Hepatocyte (in vitro differentiated cells): Measurements from ENCODE around the gene ZBP1.

ENCODE experiments used
- EZH2 ChIP-seq: fragments of 200-600 bp; sonication (generic); IDR thresholded peaks from 2 replicates; pipeline ENCODE4 v1.6.1; 2016; ENCODE audit warnings: antibody characterized with exemption, mild to moderate bottlenecking, borderline replicate concordance
- EZH2phosphoT487 ChIP-seq: fragments of 200-600 bp; sonication (generic); IDR thresholded peaks from one replicate; pipeline ENCODE4 v1.6.1; 2018; ENCODE audit warnings: antibody characterized with exemption, mild to moderate bottlenecking, low read depth, moderate library complexity; ENCODE audit not compliant: unreplicated experiment, severe bottlenecking
- TF ChIP-seq, protein P1 (sequence below): fragments of 200-600 bp; sonication (generic); IDR thresholded peaks from 2 replicates; pipeline ENCODE4 v1.5.1; 2016; ENCODE audit warnings: antibody characterized with exemption, mild to moderate bottlenecking; ENCODE audit not compliant: poor library complexity

DNA sequence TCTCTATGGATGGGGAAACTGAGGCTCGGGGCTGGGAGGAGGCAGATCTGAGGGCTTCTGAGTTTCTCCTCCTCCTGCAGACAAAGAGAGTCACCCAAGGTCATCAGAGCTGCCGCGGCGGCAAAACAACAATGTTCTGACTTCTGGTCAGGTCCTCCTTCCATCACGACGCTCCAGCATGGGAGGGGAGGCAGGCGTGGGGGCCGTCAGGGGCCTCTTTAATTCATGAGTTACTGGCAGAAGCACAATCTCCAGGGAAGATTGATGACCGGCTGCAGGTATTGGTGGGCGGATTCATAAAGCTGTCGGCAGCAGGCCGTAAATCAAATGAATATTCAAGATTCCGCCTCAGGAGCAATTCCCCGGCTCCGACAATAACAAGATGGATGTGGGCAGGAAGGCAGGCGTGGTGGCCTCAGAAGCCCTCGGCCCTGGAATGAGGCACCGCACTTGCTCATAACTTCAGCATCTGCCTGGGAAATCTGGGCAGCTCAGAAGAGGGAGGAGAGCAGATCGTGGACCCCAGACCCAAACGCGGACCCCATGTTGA lies 40.3 kb downstream of the ZBP1 start:
- TF ChIP-seq, protein P1, sequence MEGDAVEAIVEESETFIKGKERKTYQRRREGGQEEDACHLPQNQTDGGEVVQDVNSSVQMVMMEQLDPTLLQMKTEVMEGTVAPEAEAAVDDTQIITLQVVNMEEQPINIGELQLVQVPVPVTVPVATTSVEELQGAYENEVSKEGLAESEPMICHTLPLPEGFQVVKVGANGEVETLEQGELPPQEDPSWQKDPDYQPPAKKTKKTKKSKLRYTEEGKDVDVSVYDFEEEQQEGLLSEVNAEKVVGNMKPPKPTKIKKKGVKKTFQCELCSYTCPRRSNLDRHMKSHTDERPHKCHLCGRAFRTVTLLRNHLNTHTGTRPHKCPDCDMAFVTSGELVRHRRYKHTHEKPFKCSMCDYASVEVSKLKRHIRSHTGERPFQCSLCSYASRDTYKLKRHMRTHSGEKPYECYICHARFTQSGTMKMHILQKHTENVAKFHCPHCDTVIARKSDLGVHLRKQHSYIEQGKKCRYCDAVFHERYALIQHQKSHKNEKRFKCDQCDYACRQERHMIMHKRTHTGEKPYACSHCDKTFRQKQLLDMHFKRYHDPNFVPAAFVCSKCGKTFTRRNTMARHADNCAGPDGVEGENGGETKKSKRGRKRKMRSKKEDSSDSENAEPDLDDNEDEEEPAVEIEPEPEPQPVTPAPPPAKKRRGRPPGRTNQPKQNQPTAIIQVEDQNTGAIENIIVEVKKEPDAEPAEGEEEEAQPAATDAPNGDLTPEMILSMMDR: no peak
- TF ChIP-seq EZH2phosphoT487: no peak
- no peak for TF ChIP-seq EZH2
